CD4-positive, alpha-beta memory T cell (primary cell): ENCODE measurements around the gene MRPS25. TPM values are rescaled to one million over a fixed set of nuclear protein-coding genes. Genes with fewer than 3 reads are reported as not detected.

Source experiments
- CTCF ChIA-PET: fragments of 350-600 bp; sonication (Branson Sonifier 250); formaldehyde crosslinking; loops from one replicate; lab custom pipeline; 2021; ENCODE audit warnings: inconsistent platforms; ENCODE audit not compliant: partially characterized antibody; lab: Charles Lee
- POLR2A ChIA-PET: fragments of 350-600 bp; sonication (Branson Sonifier 250); formaldehyde crosslinking; loops from one replicate; lab custom pipeline; 2021; ENCODE audit not compliant: partially characterized antibody; lab: Charles Lee
- DNase-seq, 5 donors: peaks; one replicate each; pipeline versions ENCODE4 v3.0.0 to v3.0.0-alpha.2; 2020 to 2022; ENCODE audit warnings: mixed read lengths in 1 of 5
- H3K27ac ChIP-seq: one replicate; pipeline ENCODE4 v1.7.0; 2013; ENCODE audit warnings: low read depth, low read length
- H3K27me3 ChIP-seq: 2 replicates; pipeline ENCODE4 v1.7.0; 2013; ENCODE audit warnings: mild to moderate bottlenecking, low read length, moderate library complexity; ENCODE audit not compliant: insufficient read depth
- H3K36me3 ChIP-seq: 2 replicates; pipeline ENCODE4 v1.7.0; 2013; ENCODE audit warnings: mild to moderate bottlenecking, low read length, moderate library complexity; ENCODE audit not compliant: insufficient read depth
- H3K4me1 ChIP-seq: 2 replicates; pipeline ENCODE4 v1.7.0; 2013; ENCODE audit warnings: mild to moderate bottlenecking, low read length, moderate library complexity; ENCODE audit not compliant: insufficient read depth
- H3K4me3 ChIP-seq, 2 donors: one replicate each; pipeline ENCODE4 v1.7.0; 2013; ENCODE audit warnings: low read length in 2 of 2, mild to moderate bottlenecking in 1 of 2
- H3K9me3 ChIP-seq, 2 donors: one replicate each; pipeline ENCODE4 v1.7.0; 2013; ENCODE audit warnings: low read length in 2 of 2, control low read depth in 1 of 2; ENCODE audit not compliant: control insufficient read depth in 1 of 2
- H3K27ac Mint-ChIP-seq, 7 donors: one replicate each; pipeline ENCODE4 v1.8.0; 2020 to 2021; ENCODE audit warnings: mixed read lengths in 7 of 7, mild to moderate bottlenecking in 6 of 7, inconsistent platforms in 3 of 7, moderate library complexity in 3 of 7
- H3K27me3 Mint-ChIP-seq, 2 donors: one replicate each; pipeline ENCODE4 v1.8.0; 2020 to 2021; ENCODE audit warnings: mixed read lengths in 2 of 2
- H3K36me3 Mint-ChIP-seq, 2 donors: one replicate each; pipeline ENCODE4 v1.8.0; 2020 to 2021; ENCODE audit warnings: mixed read lengths in 2 of 2, inconsistent platforms in 1 of 2, mild to moderate bottlenecking in 1 of 2
- H3K4me1 Mint-ChIP-seq, 4 donors: one replicate each; pipeline ENCODE4 v1.8.0; 2020 to 2021; ENCODE audit warnings: mixed read lengths in 4 of 4, mild to moderate bottlenecking in 1 of 4
- H3K4me3 Mint-ChIP-seq, 8 donors: one replicate each; pipeline ENCODE4 v1.8.0; 2020 to 2021; ENCODE audit warnings: mixed read lengths in 8 of 8, mild to moderate bottlenecking in 7 of 8, moderate library complexity in 6 of 8, inconsistent platforms in 3 of 8
- H3K9me3 Mint-ChIP-seq, 8 donors: one replicate each; pipeline ENCODE4 v1.8.0; 2020 to 2021; ENCODE audit warnings: mixed read lengths in 8 of 8, mild to moderate bottlenecking in 5 of 8, inconsistent platforms in 3 of 8, moderate library complexity in 1 of 8
- intact Hi-C: fragments of 100-400 bp; cut with micrococcal nuclease; formaldehyde crosslinking; loops from one replicate; pipeline ENCODE4 v1.15.1; 2023
- polyA plus RNA-seq, 2 donors: library from polyadenylated mRNA; unstranded; fragments of 300-500 nt; fragmentation: Illumina TruSeq; gene quantifications; one replicate each; pipeline ENCODE4 v1.2.3, GENCODE V29; 2021
- total RNA-seq, 2 experiments: library from RNA; stranded (reverse); gene quantifications; one replicate each; pipeline ENCODE4 v1.2.3, GENCODE V29; 2021

MRPS25 gene
- total and polyA plus RNA-seq, 4 experiments from 2014 or later = 15.1 to 80.3 (median 50.0) TPM

GRCh38 chr3:15023719-15024118 is 41.4 kb downstream of the MRPS25 start:
- Mint-ChIP-seq H3K27ac (no peak overlapping the region), H3K36me3 (peaks cover 74 to 84% of the 10 kb centered on the region in 2 donors), H3K27me3 (no peaks in the 10 kb centered on the region), H3K9me3 (no peaks in the 10 kb centered on the region), H3K4me1 (peaks cover 0 to 2% (median under 1%) of the 10 kb centered on the region in 4 donors), H3K4me3 (no peak overlapping the region)
- Histone ChIP-seq H3K9me3 (no peaks in the 10 kb centered on the region), H3K36me3 (peaks cover 45% of the 10 kb centered on the region), H3K27me3 (no peaks in the 10 kb centered on the region), H3K4me3 (no peak overlapping the region), H3K27ac (no peak overlapping the region), H3K4me1 (no peaks in the 10 kb centered on the region)
- POLR2A ChIA-PET = interaction anchor here (0.8 kb wide), 1 partner anchor 13 kb away, joined by 3 read pairs; no protein-coding TSS in a partner anchor
- DNase-seq = no peak
- intact Hi-C loops = no loop called here
- CTCF ChIA-PET = no interaction called here

- H3K27ac Mint-ChIP-seq = peak overlapping the region in 2 of 7 donors; percentile 15 to 30
- peaks cover 0 to 2% (median under 1%) of the 10 kb centered on the region in 4 donors for H3K4me1 Mint-ChIP-seq
- H3K27me3 ChIP-seq = no peaks in the 10 kb centered on the region
- no peaks in the 10 kb centered on the region for H3K27me3 Mint-ChIP-seq
- H3K4me3 ChIP-seq = no peak overlapping the region
- no peak for DNase-seq
- H3K36me3 Mint-ChIP-seq = peaks cover 70 to 84% of the 10 kb centered on the region in 2 donors
- H3K9me3 Mint-ChIP-seq = no peaks in the 10 kb centered on the region
- H3K4me3 Mint-ChIP-seq = no peak overlapping the region
- no peaks in the 10 kb centered on the region for H3K9me3 ChIP-seq
- H3K36me3 ChIP-seq = peaks cover 40% of the 10 kb centered on the region
- H3K4me1 ChIP-seq = no peaks in the 10 kb centered on the region
- intact Hi-C loops = no loop called here
- CTCF ChIA-PET = no interaction called here
- H3K27ac ChIP-seq = no peak overlapping the region
- POLR2A ChIA-PET = no interaction called here
These were observed 41.9 kb downstream of the MRPS25 start for GRCh38 chr3:15023249-15023648.

GRCh38 chr3:15017191-15017590 is 47.9 kb downstream of the MRPS25 start:
- no peaks in the 10 kb centered on the region for H3K9me3 Mint-ChIP-seq

GRCh38 chr3:15015456-15015855 is 49.7 kb downstream of the MRPS25 start:
- Histone ChIP-seq H3K27me3 (no peaks in the 10 kb centered on the region), H3K9me3 (no peaks in the 10 kb centered on the region), H3K4me3 (no peak overlapping the region), H3K36me3 (peaks cover 54% of the 10 kb centered on the region), H3K27ac (no peak overlapping the region), H3K4me1 (no peaks in the 10 kb centered on the region)
- POLR2A ChIA-PET = no interaction called here
- intact Hi-C loops = no loop called here
- no peak for DNase-seq
- H3K36me3 Mint-ChIP-seq = peaks cover 73 to 87% of the 10 kb centered on the region in 2 donors
- H3K9me3 Mint-ChIP-seq = no peaks in the 10 kb centered on the region
- H3K4me1 Mint-ChIP-seq = peaks cover 0 to 5% (median 1%) of the 10 kb centered on the region in 4 donors
- peak overlapping the region in 1 of 7 donors; percentile 5 for H3K27ac Mint-ChIP-seq
- CTCF ChIA-PET = no interaction called here
- H3K4me3 Mint-ChIP-seq = no peak overlapping the region
- no peaks in the 10 kb centered on the region for H3K27me3 Mint-ChIP-seq

More at GRCh38 chr3:15017191-15017590, 47.9 kb downstream of the MRPS25 start:
- Histone ChIP-seq H3K4me1 (no peaks in the 10 kb centered on the region), H3K9me3 (no peaks in the 10 kb centered on the region), H3K27me3 (no peaks in the 10 kb centered on the region), H3K36me3 (peaks cover 70% of the 10 kb centered on the region), H3K4me3 (no peak overlapping the region), H3K27ac (no peak overlapping the region)
- POLR2A ChIA-PET = no interaction called here
- Mint-ChIP-seq H3K36me3 (peaks cover 75 to 91% of the 10 kb centered on the region in 2 donors), H3K4me3 (no peak overlapping the region), H3K4me1 (peaks cover 0 to 2% (median 0%) of the 10 kb centered on the region in 4 donors), H3K27me3 (no peaks in the 10 kb centered on the region), H3K27ac (peak overlapping the region in 3 of 7 donors; percentile 15 to 55 (median 21))
- intact Hi-C loops = no loop called here
- CTCF ChIA-PET = no interaction called here
- DNase-seq = no peak

GRCh38 chr3:15014606-15015328 is 50.3 kb downstream of the MRPS25 start:
- peaks cover 0 to 5% (median 1%) of the 10 kb centered on the region in 4 donors for H3K4me1 Mint-ChIP-seq
- Histone ChIP-seq H3K27me3 (no peaks in the 10 kb centered on the region), H3K36me3 (peaks cover 48% of the 10 kb centered on the region), H3K4me1 (no peaks in the 10 kb centered on the region), H3K9me3 (no peaks in the 10 kb centered on the region), H3K4me3 (no peak overlapping the region), H3K27ac (no peak overlapping the region)
- DNase-seq = no peak
- ChIA-PET CTCF (no interaction called here), POLR2A (no interaction called here)
- no peaks in the 10 kb centered on the region for H3K27me3 Mint-ChIP-seq
- peaks cover 67 to 85% of the 10 kb centered on the region in 2 donors for H3K36me3 Mint-ChIP-seq
- H3K9me3 Mint-ChIP-seq = no peaks in the 10 kb centered on the region
- H3K4me3 Mint-ChIP-seq = no peak overlapping the region
- peak overlapping the region in 1 of 7 donors; percentile 5 for H3K27ac Mint-ChIP-seq
- intact Hi-C loops = no loop called here

GRCh38 chr3:15011174-15011573 is 53.9 kb downstream of the MRPS25 start:
- POLR2A ChIA-PET = no interaction called here
- no peak overlapping the region for H3K4me3 ChIP-seq
- no peaks in the 10 kb centered on the region for H3K4me1 ChIP-seq
- CTCF ChIA-PET = no interaction called here
- Mint-ChIP-seq H3K9me3 (no peaks in the 10 kb centered on the region), H3K36me3 (peaks cover 50 to 75% of the 10 kb centered on the region in 2 donors), H3K27me3 (no peaks in the 10 kb centered on the region), H3K4me1 (peaks cover 0 to 7% (median 1%) of the 10 kb centered on the region in 4 donors), H3K4me3 (no peak overlapping the region), H3K27ac (peak overlapping the region in 1 of 7 donors; percentile 60)
- H3K9me3 ChIP-seq = no peaks in the 10 kb centered on the region
- peaks cover 42% of the 10 kb centered on the region for H3K36me3 ChIP-seq
- no peak overlapping the region for H3K27ac ChIP-seq
- intact Hi-C loops = no loop called here
- no peak for DNase-seq
- H3K27me3 ChIP-seq = no peaks in the 10 kb centered on the region

GRCh38 chr3:15010664-15011063 is 54.5 kb downstream of the MRPS25 start:
- no peak for DNase-seq
- Mint-ChIP-seq H3K4me3 (no peak overlapping the region), H3K9me3 (no peaks in the 10 kb centered on the region), H3K4me1 (peaks cover 0 to 7% (median 1%) of the 10 kb centered on the region in 4 donors), H3K27me3 (no peaks in the 10 kb centered on the region), H3K36me3 (peaks cover 46 to 70% of the 10 kb centered on the region in 2 donors), H3K27ac (peak overlapping the region in 1 of 7 donors; percentile 36)
- CTCF ChIA-PET = no interaction called here
- Histone ChIP-seq H3K4me3 (no peak overlapping the region), H3K27me3 (no peaks in the 10 kb centered on the region), H3K9me3 (no peaks in the 10 kb centered on the region), H3K27ac (no peak overlapping the region), H3K36me3 (peaks cover 39% of the 10 kb centered on the region), H3K4me1 (no peaks in the 10 kb centered on the region)
- intact Hi-C loops = no loop called here
- POLR2A ChIA-PET = no interaction called here
